HCT116 (cell line): Measurements from ENCODE around the gene STPG3. TPM values are rescaled to one million over a fixed set of nuclear protein-coding genes. Genes with fewer than 3 reads are reported as not detected.

ENCODE experiments used
- ATAC-seq: fragments of 200-7000 bp; cut with Tn5 transposase; 2 replicates; pipeline ENCODE4 v1.9.1; 2020; ENCODE audit warnings: mild to moderate bottlenecking, moderate library complexity
- BruUV-seq: library from RNA; stranded (reverse); fragments of 400-500 nt; replicated peaks from 2 replicates; lab custom pipeline; 2021; lab: Mats Ljungman, UMichigan
- CTCF ChIA-PET: fragments of 300-600 bp; sonication (Branson Sonifier 250); formaldehyde crosslinking; loops from one replicate; lab custom pipeline; 2021; ENCODE audit warnings: antibody characterized with exemption; lab: Charles Lee
- POLR2A ChIA-PET: fragments of 300-600, 350-600 bp; sonication (Branson Sonifier 250); formaldehyde crosslinking; loops from one replicate; lab custom pipeline; 2021; ENCODE audit warnings: antibody characterized with exemption; lab: Charles Lee
- RAD21 ChIA-PET, 2 experiments: fragments of 300-600 bp; sonication (Branson Sonifier 250); formaldehyde crosslinking; loops; one replicate each; lab custom pipeline; 2023; ENCODE audit warnings: low total read pairs in 2 of 2; ENCODE audit not compliant: uncharacterized antibody in 2 of 2, unreplicated experiment in 2 of 2, low non-redundant PET in 1 of 2; lab: Charles Lee
- DNase-seq: peaks from one replicate; pipeline ENCODE4 v3.0.0-alpha.2; 2010; ENCODE audit warnings: low read depth, low spot score
- H2AFZ ChIP-seq: fragments of 200-600 bp; shearing (Covaris generic), sonication (generic); 2 replicates; pipeline ENCODE4 v1.6.1; 2017; ENCODE audit warnings: low read depth, mixed run types, mixed read lengths, antibody characterized with exemption, low read length; ENCODE audit not compliant: poor library complexity, severe bottlenecking
- H3K27ac ChIP-seq: 2 replicates; pipeline ENCODE4 v1.5.1; 2012; ENCODE audit warnings: low read depth, low read length
- H3K27me3 ChIP-seq: fragments of 200-600 bp; sonication (generic); 2 replicates; pipeline ENCODE4 v1.6.1; 2016; ENCODE audit warnings: mixed run types, low read length, mixed read lengths; ENCODE audit not compliant: insufficient read depth
- H3K36me3 ChIP-seq, 2 experiments: fragments of 200-500 bp in 1 of 2; fragments of 200-600 bp in 1 of 2; sonication (Bioruptor generic) in 1 of 2; sonication (generic) in 1 of 2; 2 replicates each; pipeline versions ENCODE4 v1.5.1 to v1.6.1; 2014 to 2016; ENCODE audit warnings: low read length in 2 of 2, inconsistent platforms in 1 of 2, mixed read lengths in 1 of 2, mixed run types in 1 of 2; ENCODE audit not compliant: insufficient read depth in 2 of 2, control insufficient read depth in 1 of 2
- H3K4me1 ChIP-seq, 2 experiments: fragments of 200-600 bp in 1 of 2; sonication (generic) in 1 of 2; 2 replicates each; pipeline versions ENCODE4 v1.5.1 to v1.6.1; 2012 to 2017; ENCODE audit warnings: low read length in 2 of 2, inconsistent platforms in 1 of 2, mild to moderate bottlenecking in 1 of 2, mixed read lengths in 1 of 2, mixed run types in 1 of 2, moderate library complexity in 1 of 2; ENCODE audit not compliant: insufficient read depth in 2 of 2, control insufficient read depth in 1 of 2
- H3K4me2 ChIP-seq: fragments of 200-600 bp; sonication (generic); 2 replicates; pipeline ENCODE4 v1.6.1; 2017; ENCODE audit warnings: mixed run types, low read length, mixed read lengths
- H3K4me3 ChIP-seq, 2 experiments: fragments of 200-600 bp in 1 of 2; sonication (generic) in 1 of 2; replicated peaks in 1 of 2; 2 replicates each; pipeline ENCODE4 v1.5.1; 2011 to 2016; ENCODE audit warnings: low read length in 2 of 2, control low read depth in 1 of 2, low read depth in 1 of 2, mild to moderate bottlenecking in 1 of 2, mixed read lengths in 1 of 2, mixed run types in 1 of 2
- H3K79me2 ChIP-seq: fragments of 200-600 bp; sonication (generic); 2 replicates; pipeline ENCODE4 v1.6.1; 2017; ENCODE audit warnings: mild to moderate bottlenecking, mixed run types, low read length, moderate library complexity, mixed read lengths; ENCODE audit not compliant: insufficient read depth
- H3K9ac ChIP-seq: fragments of 200-600 bp; sonication (generic); 2 replicates; pipeline ENCODE4 v1.6.1; 2016; ENCODE audit warnings: low read length, mixed read lengths
- H3K9me2 ChIP-seq: fragments of 200-600 bp; sonication (generic), shearing (Covaris generic); 2 replicates; pipeline ENCODE4 v1.6.1; 2017; ENCODE audit warnings: mixed run types, mild to moderate bottlenecking, moderate library complexity; ENCODE audit not compliant: insufficient read depth
- H3K9me3 ChIP-seq, 2 experiments: fragments of 200-500 bp in 1 of 2; fragments of 200-600 bp in 1 of 2; sonication (Bioruptor generic) in 1 of 2; sonication (generic) in 1 of 2; 2 replicates each; pipeline ENCODE4 v1.6.1; 2014 to 2017; ENCODE audit warnings: low read length in 2 of 2, mixed read lengths in 2 of 2, inconsistent platforms in 1 of 2, low read depth in 1 of 2, mild to moderate bottlenecking in 1 of 2, mixed run types in 1 of 2, moderate library complexity in 1 of 2; ENCODE audit not compliant: control insufficient read depth in 1 of 2, insufficient read depth in 1 of 2
- H4K20me1 ChIP-seq: fragments of 200-600 bp; sonication (generic), shearing (Covaris generic); 2 replicates; pipeline ENCODE4 v1.6.1; 2017; ENCODE audit warnings: mixed run types, mild to moderate bottlenecking, moderate library complexity; ENCODE audit not compliant: insufficient read depth
- ATF3 ChIP-seq: IDR thresholded peaks from 2 replicates; pipeline ENCODE4 v1.6.1; 2012
- CBX3 ChIP-seq: IDR thresholded peaks from 2 replicates; pipeline ENCODE4 v1.6.1; 2012; ENCODE audit warnings: low read depth
- EZH2 ChIP-seq: fragments of 200-600 bp; sonication (generic); IDR thresholded peaks from 2 replicates; pipeline ENCODE4 v1.6.1; 2017; ENCODE audit warnings: antibody characterized with exemption, mixed run types
- EZH2phosphoT487 ChIP-seq: fragments of 200-600 bp; IDR thresholded peaks from 2 replicates; pipeline ENCODE4 v1.6.1; 2018; ENCODE audit warnings: antibody characterized with exemption, borderline replicate concordance
- FOSL1 ChIP-seq: IDR thresholded peaks from 2 replicates; pipeline ENCODE4 v1.6.1; 2012; ENCODE audit warnings: low read depth
- MAX ChIP-seq: IDR thresholded peaks from 2 replicates; pipeline ENCODE4 v1.6.1; 2012
- POLR2A ChIP-seq: IDR thresholded peaks from 2 replicates; pipeline ENCODE4 v1.7.0; 2011; ENCODE audit warnings: borderline replicate concordance; ENCODE audit not compliant: insufficient read depth, insufficient read length; ENCODE audit errors: extremely low read depth
- POLR2AphosphoS5 ChIP-seq: IDR thresholded peaks from 2 replicates; pipeline ENCODE4 v1.6.1; 2011; ENCODE audit warnings: mild to moderate bottlenecking, low read depth, low read length, moderate library complexity
- RAD21 ChIP-seq: IDR thresholded peaks from 2 replicates; pipeline ENCODE4 v1.6.1; 2012; ENCODE audit warnings: low read depth, mild to moderate bottlenecking
- SP1 ChIP-seq: IDR thresholded peaks from 2 replicates; pipeline ENCODE4 v1.6.1; 2012; ENCODE audit warnings: low read depth
- TCF7L2 ChIP-seq: IDR thresholded peaks from 2 replicates; pipeline ENCODE4 v1.7.0; 2011; ENCODE audit warnings: borderline replicate concordance, inconsistent platforms; ENCODE audit not compliant: insufficient read depth, insufficient read length; ENCODE audit errors: extremely low read depth
- YY1 ChIP-seq: IDR thresholded peaks from 2 replicates; pipeline ENCODE4 v1.6.1; 2011; ENCODE audit warnings: low read length, low read depth, moderate library complexity, mild to moderate bottlenecking; ENCODE audit not compliant: insufficient replicate concordance; ENCODE audit errors: extremely low read depth
- ZFX ChIP-seq: fragments of 450-650 bp; IDR thresholded peaks from 2 replicates; pipeline ENCODE4 v1.6.1; 2017
- ZNF274 ChIP-seq: fragments of 200-500 bp; sonication (Bioruptor generic); IDR thresholded peaks from 2 replicates; pipeline ENCODE4 v1.6.1; 2014; ENCODE audit warnings: mild to moderate bottlenecking, low read depth, low read length, inconsistent platforms
- intact Hi-C: fragments of 100-400 bp; cut with micrococcal nuclease; formaldehyde crosslinking; loops from 2 replicates; pipeline ENCODE4 v1.10.0; 2022
- total RNA-seq: library from RNA; stranded (reverse); gene quantifications from one replicate; pipeline ENCODE4 v1.2.1, GENCODE V29; 2021; ENCODE audit not compliant: unreplicated experiment
- TF ChIP-seq, protein P1 (sequence below), 3 experiments: fragments of 200-600 bp in 1 of 3; sonication (generic) in 1 of 3; IDR thresholded peaks in 2 of 3; conservative IDR thresholded peaks in 1 of 3; 2 replicates each; pipeline ENCODE4 v1.5.1; 2012 to 2017; ENCODE audit warnings: low read depth in 2 of 3, low read length in 2 of 3, antibody characterized with exemption in 1 of 3, borderline replicate concordance in 1 of 3, control low read depth in 1 of 3, mild to moderate bottlenecking in 1 of 3, mixed read lengths in 1 of 3, mixed run types in 1 of 3, moderate library complexity in 1 of 3; ENCODE audit not compliant: insufficient read depth in 1 of 3

The STPG3 gene
- total RNA-seq, 1 experiment from 2014 or later = not detected

DNA sequence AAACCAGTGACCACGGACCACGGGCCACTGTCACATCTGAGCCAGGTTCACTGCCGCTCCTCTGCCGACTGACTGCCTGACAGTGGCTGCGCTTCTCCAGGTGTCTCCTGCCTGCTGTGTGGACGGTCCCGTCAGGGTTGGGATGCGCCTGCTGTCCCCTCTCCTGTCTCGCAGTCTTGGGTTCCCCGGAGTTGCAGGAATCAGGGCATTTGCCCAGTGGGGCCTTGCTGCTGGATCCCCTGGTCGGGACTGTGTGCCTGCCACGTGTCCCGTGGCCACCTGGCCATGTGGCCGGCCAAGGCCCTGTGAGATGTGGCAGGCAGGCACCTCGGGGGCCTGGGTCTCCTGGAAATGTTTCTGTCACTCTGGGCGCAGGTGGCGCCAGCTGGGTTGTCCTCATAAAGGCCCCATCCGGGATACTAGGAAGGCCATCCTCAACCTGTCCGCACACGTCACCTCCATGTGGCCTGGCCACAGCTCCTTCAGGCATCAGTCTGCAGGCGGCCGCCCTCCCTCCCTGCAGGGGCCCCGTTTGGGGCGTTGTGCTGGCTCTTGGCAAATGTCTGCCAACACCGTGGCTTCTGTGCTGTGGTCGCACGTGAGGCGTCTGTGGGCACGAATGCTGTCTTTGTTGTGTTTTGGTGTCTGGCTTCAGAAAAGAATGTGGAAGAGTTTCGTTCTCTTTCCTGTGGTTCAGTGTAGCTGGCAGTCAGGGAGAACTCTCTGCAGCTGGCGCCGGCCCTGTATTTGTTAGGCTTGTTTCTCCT is 20.0 kb downstream of the STPG3 start:
- Histone ChIP-seq H3K36me3 (peaks cover 8 to 25% of the 10 kb centered on the region in 2 experiments; a peak in 3 of 4 replicates), H3K79me2 (no peaks in the 10 kb centered on the region), H3K9me3 (no peaks in the 10 kb centered on the region), H3K4me1 (peaks cover 20 to 25% of the 10 kb centered on the region in 2 experiments; a peak in 3 of 4 replicates), H3K4me2 (no peak overlapping the region), H3K4me3 (no peak overlapping the region), H4K20me1 (no peaks in the 10 kb centered on the region), H3K27ac (no peak overlapping the region; the same call in 1 of the 2 replicates), H3K27me3 (no peaks in the 10 kb centered on the region), H2AFZ (no peak overlapping the region), H3K9me2 (no peaks in the 10 kb centered on the region), H3K9ac (no peak overlapping the region)
- ChIA-PET RAD21 (no interaction called here), CTCF (no interaction called here), POLR2A (no interaction called here)
- intact Hi-C loops = no loop called here
- DNase-seq = no peak
- TF ChIP-seq, protein P1, sequence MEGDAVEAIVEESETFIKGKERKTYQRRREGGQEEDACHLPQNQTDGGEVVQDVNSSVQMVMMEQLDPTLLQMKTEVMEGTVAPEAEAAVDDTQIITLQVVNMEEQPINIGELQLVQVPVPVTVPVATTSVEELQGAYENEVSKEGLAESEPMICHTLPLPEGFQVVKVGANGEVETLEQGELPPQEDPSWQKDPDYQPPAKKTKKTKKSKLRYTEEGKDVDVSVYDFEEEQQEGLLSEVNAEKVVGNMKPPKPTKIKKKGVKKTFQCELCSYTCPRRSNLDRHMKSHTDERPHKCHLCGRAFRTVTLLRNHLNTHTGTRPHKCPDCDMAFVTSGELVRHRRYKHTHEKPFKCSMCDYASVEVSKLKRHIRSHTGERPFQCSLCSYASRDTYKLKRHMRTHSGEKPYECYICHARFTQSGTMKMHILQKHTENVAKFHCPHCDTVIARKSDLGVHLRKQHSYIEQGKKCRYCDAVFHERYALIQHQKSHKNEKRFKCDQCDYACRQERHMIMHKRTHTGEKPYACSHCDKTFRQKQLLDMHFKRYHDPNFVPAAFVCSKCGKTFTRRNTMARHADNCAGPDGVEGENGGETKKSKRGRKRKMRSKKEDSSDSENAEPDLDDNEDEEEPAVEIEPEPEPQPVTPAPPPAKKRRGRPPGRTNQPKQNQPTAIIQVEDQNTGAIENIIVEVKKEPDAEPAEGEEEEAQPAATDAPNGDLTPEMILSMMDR (IDR thresholded peaks at IDR 0.05 in 2 of 3, conservative IDR thresholded peaks at IDR 0.05 in 1 of 3; ENCODE audit: borderline replicate concordance in 1 of 3, insufficient read depth in 1 of 3, low read depth in 2 of 3, low read length in 2 of 3) = no peak
- TF ChIP-seq EZH2 = no peak
- no peak for TF ChIP-seq POLR2AphosphoS5
- TF ChIP-seq YY1 = no peak
- no peak for TF ChIP-seq POLR2A
- ATAC-seq = no peak
- BruUV-seq = no TSS peak

GRCh38 chr9:137271696-137272076 is 20.6 kb downstream of the STPG3 start:
- Histone ChIP-seq H4K20me1 (no peaks in the 10 kb centered on the region), H3K79me2 (no peaks in the 10 kb centered on the region), H3K4me3 (no peak overlapping the region), H3K9me3 (no peaks in the 10 kb centered on the region), H3K36me3 (peaks cover 8 to 25% of the 10 kb centered on the region in 2 experiments; a peak in 3 of 4 replicates), H3K9ac (no peak overlapping the region), H3K4me2 (no peak overlapping the region), H3K27me3 (no peaks in the 10 kb centered on the region), H3K9me2 (no peaks in the 10 kb centered on the region), H2AFZ (no peak overlapping the region), H3K4me1 (peaks cover 25 to 31% of the 10 kb centered on the region in 2 experiments), H3K27ac (no peak overlapping the region; the same call in 1 of the 2 replicates)
- intact Hi-C loops = no loop called here
- ChIA-PET CTCF (no interaction called here), POLR2A (no interaction called here), RAD21 (no interaction called here)
- DNase-seq = no peak
- no TSS peak for BruUV-seq
- no peak for ATAC-seq
- TF ChIP-seq FOSL1 = no peak
- TF ChIP-seq RAD21 = no peak
- TF ChIP-seq EZH2phosphoT487 = no peak
- no peak for TF ChIP-seq ZNF274
- TF ChIP-seq POLR2AphosphoS5 = no peak
- TF ChIP-seq TCF7L2 = no peak
- TF ChIP-seq, protein P1 (IDR thresholded peaks at IDR 0.05 in 2 of 3, conservative IDR thresholded peaks at IDR 0.05 in 1 of 3; ENCODE audit: borderline replicate concordance in 1 of 3, insufficient read depth in 1 of 3, low read depth in 2 of 3, low read length in 2 of 3) = no peak
- no peak for TF ChIP-seq ATF3
- TF ChIP-seq CBX3 = no peak
- no peak for TF ChIP-seq SP1
- TF ChIP-seq YY1 = no peak
- no peak for TF ChIP-seq ZFX
- TF ChIP-seq EZH2 = no peak
- no peak for TF ChIP-seq MAX
